ENCODE data around the gene COBL.

- TF ChIP-seq POLR2A (IDR thresholded peaks at IDR 0.05; ENCODE audit: low read depth, low read length) (no peak), POLR2AphosphoS5 (IDR thresholded peaks at IDR 0.05; ENCODE audit: low read depth, low read length) (no peak), SPI1 (IDR thresholded peaks at IDR 0.05; ENCODE audit: low read depth, low read length) (no peak)
Measured at GRCh38 chr7:51235593-51236313, 80.9 kb downstream of the COBL start.
